Raji (cell line): ENCODE data around the gene IL20RA.

Source experiments
- POLR2A ChIP-seq: IDR thresholded peaks from 2 replicates; pipeline ENCODE4 v1.6.1; 2011; ENCODE audit warnings: low read depth, low read length, control low read depth; ENCODE audit not compliant: insufficient read depth

IL20RA gene

GRCh38 chr6:137000825-137001224 is 43.9 kb downstream of the IL20RA start:
- TF ChIP-seq POLR2A, result no peak

DNA sequence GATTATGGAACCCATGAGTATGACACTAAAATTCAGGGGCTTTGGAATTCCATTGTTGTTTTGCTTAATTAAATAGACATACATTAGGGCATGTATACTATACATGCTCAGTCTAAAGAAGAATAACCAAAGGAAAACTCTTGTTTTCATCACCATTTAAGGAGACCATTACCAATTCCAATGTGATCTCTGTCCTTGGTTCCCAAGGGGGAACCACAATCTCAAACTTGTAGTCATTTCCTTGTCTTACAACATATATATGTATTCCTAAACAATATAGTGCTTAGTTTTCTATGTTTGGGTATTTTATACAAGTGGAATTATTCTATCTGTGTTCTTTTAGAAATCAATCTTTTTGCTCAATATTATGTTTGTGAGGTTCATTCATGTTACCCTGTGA is 49.2 kb downstream of the IL20RA start:
- TF ChIP-seq POLR2A, result no peak

GRCh38 chr6:136994782-136995181 is 50.0 kb downstream of the IL20RA start:
- TF ChIP-seq POLR2A, result no peak

GRCh38 chr6:136992113-136992512 is 52.7 kb downstream of the IL20RA start:
- no peak for TF ChIP-seq POLR2A

DNA sequence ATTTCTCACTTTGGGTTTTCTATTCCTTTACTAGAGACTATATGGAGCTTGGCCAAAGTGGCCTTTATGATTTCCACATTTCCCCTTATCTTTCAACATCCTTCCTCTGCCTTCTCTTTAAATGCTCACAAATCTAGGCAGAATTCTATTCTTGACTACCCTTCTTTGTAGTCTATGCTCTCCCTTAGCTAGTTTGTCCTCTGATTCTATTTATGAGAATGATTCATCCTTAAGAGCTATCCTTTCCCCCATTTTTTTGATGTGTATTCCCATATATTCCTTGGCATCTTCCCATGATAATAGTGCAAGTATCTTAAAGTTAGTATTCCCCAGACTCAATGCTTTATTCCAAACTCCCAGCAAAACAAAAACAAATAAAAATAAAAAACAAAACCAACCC is 53.1 kb downstream of the IL20RA start:
- no peak for TF ChIP-seq POLR2A

DNA sequence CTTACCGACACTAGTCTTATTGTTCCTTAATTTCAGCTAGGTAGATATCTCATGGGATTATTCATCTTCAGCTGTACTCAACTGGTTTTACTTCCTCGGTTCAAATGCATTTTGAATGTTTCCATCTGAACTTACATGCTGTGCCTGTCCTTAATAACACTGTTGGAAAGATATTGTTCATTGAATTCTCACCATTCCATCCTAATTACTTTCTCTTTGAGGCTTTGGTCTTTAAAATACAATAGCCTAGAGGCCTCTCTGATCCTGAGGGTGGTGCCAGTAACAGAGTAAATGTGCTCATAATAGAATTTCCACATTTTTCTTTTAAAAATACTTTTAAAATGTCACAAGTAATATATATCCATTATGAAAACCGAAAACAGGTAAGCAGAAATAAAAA is 54.0 kb downstream of the IL20RA start:
- no peak for TF ChIP-seq POLR2A

DNA sequence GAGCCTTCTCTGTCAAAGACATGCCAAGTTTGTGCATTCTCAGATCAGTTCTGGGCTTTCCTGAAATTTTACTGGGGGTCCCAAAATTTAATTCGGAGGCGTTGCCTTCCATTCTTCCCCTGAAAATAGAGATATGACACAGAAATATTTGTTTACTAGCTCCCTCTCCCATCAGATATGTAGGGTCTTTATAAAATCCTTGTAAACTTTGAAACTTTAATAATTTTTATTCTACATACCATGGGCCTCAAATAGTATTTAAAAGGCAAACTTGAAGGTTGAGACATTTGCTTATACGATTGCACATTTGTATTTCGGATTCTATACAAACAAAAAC is 54.6 kb downstream of the IL20RA start:
- no peak for TF ChIP-seq POLR2A

DNA sequence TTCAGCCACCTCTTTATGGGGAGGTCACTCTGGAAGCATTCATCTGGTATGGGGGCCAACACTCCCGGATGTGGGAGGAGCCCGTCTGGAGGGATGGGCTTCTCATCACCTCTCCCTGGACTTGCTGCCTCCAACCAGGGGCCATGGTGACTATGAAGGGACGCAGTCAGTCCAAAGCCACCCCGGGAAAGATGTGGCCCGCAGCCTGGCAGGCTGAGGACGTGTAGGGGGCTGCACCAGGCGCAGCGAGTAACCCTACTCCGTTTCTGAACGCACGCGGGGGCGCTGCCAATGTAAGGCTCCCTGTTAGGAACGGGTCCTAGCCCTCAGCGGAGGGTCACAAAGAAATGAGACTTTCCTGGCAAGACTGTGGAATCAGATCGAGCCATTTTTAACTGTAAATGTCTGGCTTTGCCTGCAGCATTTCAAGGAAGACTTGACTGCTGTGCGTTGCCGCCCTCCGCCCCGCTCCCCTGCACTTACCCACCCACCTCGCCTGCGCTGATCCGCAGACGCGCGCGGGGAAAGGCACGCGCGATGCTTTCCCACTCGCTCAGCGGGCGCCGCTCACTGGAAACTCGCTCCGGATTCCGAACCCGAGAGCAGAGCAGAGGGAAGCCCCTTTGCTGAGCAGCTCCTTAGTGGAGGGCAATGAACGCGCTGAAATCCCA is 55.1 kb downstream of the IL20RA start:
- TF ChIP-seq POLR2A, result no peak

- no peak for TF ChIP-seq POLR2A
Measured at GRCh38 chr6:136987526-136987925, 57.2 kb downstream of the IL20RA start.

DNA sequence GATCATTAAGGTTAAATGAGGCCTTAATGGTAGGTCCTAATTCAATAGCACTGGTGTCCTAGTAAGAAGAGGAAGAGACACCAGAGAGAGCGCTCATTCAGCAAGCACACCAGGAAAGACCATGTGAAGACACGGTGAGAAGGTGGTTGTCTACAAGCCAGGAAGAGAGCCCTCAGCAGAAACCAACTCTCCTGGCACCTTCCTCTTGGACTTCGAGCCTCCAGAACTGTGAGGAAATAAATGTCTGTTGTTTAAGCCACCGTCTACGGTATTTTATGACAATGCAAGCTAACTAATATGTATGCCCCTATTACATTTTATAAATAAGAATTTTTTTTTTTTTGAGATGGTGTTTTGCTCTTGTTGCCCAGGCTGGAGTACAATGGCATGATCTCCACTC is 59.3 kb downstream of the IL20RA start:
- TF ChIP-seq POLR2A, result no peak

GRCh38 chr6:136984578-136984977 is 60.2 kb downstream of the IL20RA start:
- TF ChIP-seq POLR2A, result no peak

DNA sequence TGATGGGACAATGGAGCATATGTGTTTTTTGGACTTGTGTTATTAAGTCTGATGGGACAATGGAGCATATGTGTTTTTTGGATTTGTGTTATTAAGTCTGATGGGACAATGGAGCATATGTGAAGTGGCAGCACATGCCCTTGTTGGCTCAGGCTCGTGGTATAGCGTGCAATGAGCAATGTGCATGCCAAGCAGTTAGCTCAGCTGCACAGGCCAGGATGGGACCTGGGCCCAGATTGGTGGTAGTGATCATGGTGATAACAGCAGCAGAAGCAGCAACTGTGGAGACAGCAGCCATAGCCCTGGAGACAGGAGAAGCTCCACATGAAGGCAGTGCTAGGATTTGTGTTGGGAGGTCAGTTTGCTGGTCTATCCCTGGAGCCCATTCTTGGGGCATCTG is 61.1 kb downstream of the IL20RA start:
- no peak for TF ChIP-seq POLR2A

GRCh38 chr6:136982928-136983327 is 61.8 kb downstream of the IL20RA start:
- TF ChIP-seq POLR2A, result no peak

- TF ChIP-seq POLR2A, result no peak
Measured at GRCh38 chr6:136980070-136980469, 64.7 kb downstream of the IL20RA start.

DNA sequence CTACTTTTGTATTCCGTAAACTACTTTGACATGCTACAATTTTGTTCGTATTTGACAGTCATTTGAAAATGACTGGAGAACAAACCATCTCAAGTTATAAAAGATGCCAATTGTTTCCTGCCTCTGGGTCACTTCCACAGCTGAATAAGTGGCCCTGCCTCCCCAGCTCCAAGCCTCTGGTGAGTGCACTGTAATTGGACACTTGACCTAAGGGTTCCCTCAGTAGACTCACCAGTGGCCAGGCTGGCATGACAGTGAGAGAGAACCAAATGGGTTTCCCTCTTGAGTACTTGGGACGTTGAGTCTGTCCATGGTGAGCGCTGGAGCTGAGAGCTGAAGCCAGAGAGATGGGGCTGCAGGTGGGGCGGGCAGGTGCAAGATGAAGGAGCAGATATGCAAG is 65.6 kb downstream of the IL20RA start:
- no peak for TF ChIP-seq POLR2A

DNA sequence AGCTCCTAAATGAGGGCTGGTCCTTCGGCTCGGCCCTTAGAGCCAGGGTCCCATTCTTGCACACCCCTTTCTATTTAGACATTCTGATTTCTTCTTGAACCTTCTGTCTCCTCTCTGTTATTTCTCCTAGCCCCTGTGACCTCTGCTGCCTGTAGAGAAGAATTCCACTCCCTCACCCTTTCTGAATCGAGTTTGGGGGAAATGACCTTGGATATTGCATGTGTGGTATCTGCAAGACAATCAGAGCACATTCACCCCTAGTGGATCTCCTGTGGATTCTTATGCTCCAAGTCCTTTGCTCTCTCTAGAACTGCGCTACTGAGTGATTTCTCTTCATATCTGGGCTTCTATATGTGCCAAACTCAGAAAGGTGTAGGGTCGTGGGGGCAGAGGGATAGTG is 67.7 kb downstream of the IL20RA start:
- TF ChIP-seq POLR2A, result no peak

DNA sequence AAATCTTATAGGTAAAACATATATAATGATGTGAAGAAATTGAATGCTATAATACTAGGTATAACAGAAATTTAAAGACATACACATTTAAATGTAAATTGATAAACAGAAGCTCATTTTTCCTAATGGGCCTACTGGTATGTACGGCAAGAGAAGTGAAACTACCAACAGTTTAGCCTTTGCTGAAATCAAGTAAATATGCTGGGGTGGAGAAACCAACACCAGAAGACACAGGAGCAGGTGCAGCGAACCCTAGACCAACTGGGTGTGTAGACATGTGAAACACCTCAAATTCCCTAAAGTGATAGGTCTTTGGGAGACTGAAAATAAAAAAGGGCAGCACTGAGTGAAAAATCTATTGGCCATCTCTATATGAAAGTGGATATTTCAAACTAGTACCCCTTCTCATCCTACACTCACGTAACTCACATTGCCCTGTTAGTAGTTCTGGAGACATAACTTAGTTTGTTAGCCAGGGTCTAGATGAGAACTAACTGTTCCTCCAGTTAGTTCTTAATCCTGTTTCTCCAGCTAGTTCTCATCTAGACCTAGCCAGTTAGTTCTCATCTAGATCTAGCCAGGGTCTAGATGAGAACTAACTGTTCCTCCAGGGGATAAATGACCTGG is 69.6 kb downstream of the IL20RA start:
- TF ChIP-seq POLR2A, result no peak
